ENCODE results near the gene ARL3.

DNA sequence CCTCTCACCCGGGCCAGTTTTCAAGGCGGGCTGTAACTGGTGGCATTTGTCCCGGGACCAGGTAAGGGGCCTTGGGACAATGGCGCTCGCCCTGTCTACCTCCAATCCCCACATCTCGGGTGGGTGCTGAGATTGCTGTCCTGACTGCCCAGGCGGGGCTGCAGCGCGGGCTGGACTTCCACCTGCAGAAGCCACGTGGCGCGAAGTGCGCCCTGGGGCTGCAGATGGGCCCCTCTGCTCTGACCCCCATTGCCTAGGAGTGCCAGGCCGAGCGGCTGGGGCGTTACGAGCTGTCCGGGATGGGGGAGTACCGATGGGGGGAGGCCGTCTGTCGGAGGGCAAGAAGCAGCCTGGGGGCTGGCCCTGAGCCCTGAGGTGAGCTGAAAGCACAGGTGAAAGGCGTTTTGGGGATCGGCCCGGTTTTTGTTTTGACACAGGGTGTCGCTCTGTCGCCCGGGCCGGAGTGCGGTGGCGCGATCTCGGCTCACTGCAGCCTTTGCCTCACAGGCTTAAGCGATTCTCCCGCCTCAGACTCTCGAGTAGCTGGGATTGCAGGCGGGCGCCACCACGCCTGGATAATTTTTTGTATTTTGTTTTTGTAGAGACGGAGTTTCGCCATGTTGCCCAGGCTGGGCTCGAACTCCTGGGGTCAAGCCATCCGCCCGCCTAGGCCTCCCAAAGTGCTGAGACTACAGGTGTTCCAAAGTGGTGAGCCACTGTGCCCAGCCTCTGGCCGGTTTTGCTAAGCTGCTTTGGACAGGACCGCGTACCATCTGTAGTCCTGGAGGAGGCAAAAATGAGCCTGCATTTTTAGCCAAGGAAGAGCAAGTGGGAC lies 641 bp upstream of the ARL3 start, which contains the start of gene SFXN2:
- TF ChIP-seq MYC (IDR thresholded peaks at IDR 0.05; ENCODE audit: low read depth, low read length) (peak; percentile 95), POLR2A (IDR thresholded peaks at IDR 0.05; ENCODE audit: extremely low read depth, insufficient read length) (peak; percentile 86)

Data from NB4 (cell line).